ENCODE results near the gene FBXW11.

DNA sequence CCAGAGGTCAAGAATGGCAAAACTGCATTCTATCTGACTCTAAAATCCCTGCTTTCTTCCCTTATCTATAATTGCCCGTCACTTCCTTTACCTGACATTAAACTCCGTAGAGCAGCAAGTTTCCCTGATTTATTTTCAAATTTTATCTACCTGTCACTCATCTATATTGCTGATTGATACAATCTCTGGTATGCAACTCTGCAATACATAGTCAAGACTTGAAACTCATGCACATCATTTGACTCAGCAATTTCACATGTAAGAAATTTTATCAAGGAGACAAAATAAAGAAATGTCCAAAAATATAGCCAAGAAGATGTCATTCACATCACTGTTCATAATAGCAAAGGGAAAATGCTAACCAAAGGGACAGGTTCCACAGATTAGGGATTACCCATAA lies 39.5 kb downstream of the FBXW11 start:
- TF ChIP-seq POLR2AphosphoS5 (IDR thresholded peaks at IDR 0.05) (no peak), EP300 (IDR thresholded peaks at IDR 0.05) (no peak), POLR2A (IDR thresholded peaks at IDR 0.05) (no peak)
- TF ChIP-seq, protein P1, sequence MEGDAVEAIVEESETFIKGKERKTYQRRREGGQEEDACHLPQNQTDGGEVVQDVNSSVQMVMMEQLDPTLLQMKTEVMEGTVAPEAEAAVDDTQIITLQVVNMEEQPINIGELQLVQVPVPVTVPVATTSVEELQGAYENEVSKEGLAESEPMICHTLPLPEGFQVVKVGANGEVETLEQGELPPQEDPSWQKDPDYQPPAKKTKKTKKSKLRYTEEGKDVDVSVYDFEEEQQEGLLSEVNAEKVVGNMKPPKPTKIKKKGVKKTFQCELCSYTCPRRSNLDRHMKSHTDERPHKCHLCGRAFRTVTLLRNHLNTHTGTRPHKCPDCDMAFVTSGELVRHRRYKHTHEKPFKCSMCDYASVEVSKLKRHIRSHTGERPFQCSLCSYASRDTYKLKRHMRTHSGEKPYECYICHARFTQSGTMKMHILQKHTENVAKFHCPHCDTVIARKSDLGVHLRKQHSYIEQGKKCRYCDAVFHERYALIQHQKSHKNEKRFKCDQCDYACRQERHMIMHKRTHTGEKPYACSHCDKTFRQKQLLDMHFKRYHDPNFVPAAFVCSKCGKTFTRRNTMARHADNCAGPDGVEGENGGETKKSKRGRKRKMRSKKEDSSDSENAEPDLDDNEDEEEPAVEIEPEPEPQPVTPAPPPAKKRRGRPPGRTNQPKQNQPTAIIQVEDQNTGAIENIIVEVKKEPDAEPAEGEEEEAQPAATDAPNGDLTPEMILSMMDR (IDR thresholded peaks at IDR 0.05) = no peak

Measured in suprapubic skin (tissue), 4 donors.